Natural killer cell (primary cell): ENCODE data around the gene TNIK. TPM values are rescaled to one million over a fixed set of nuclear protein-coding genes. Genes with fewer than 3 reads are reported as not detected.

ENCODE experiments used
- ATAC-seq, 3 donors: fragments of 150-1000 bp in 2 of 3; fragments of 200-7000 bp in 1 of 3; cut with Tn5 transposase; 1 replicate in 1 of 3; 2 replicates in 2 of 3; pipeline ENCODE4 v1.10.0; 2021; ENCODE audit warnings: mild to moderate bottlenecking in 2 of 3, moderate library complexity in 2 of 3
- DNase-seq, 2 donors: peaks; one replicate each; pipeline versions ENCODE4 v3.0.0 to v3.0.0-alpha.2; 2013 to 2021; ENCODE audit warnings: mixed read lengths in 1 of 2
- H3K27ac ChIP-seq: one replicate; pipeline ENCODE4 v1.5.1; 2013; ENCODE audit warnings: mild to moderate bottlenecking, low read length
- H3K27me3 ChIP-seq: one replicate; pipeline ENCODE4 v1.6.1; 2013; ENCODE audit warnings: low read length; ENCODE audit not compliant: control insufficient read depth, insufficient read depth
- H3K36me3 ChIP-seq: one replicate; pipeline ENCODE4 v1.6.1; 2013; ENCODE audit warnings: low read length; ENCODE audit not compliant: control insufficient read depth, insufficient read depth
- H3K4me1 ChIP-seq: one replicate; pipeline ENCODE4 v1.6.1; 2013; ENCODE audit warnings: low read length; ENCODE audit not compliant: control insufficient read depth, insufficient read depth
- H3K4me3 ChIP-seq: one replicate; pipeline ENCODE4 v1.5.1; 2013; ENCODE audit warnings: low read length
- H3K9me3 ChIP-seq: one replicate; pipeline ENCODE4 v1.6.1; 2013; ENCODE audit warnings: low read length; ENCODE audit not compliant: control insufficient read depth, insufficient read depth
- H3K27ac Mint-ChIP-seq, 2 donors: one replicate each; pipeline ENCODE4 v1.8.0; 2022; ENCODE audit warnings: mild to moderate bottlenecking in 2 of 2, mixed read lengths in 2 of 2, moderate library complexity in 1 of 2
- H3K27me3 Mint-ChIP-seq, 2 donors: one replicate each; pipeline ENCODE4 v1.8.0; 2022; ENCODE audit warnings: low read depth in 2 of 2, mixed read lengths in 2 of 2
- H3K36me3 Mint-ChIP-seq: one replicate; pipeline ENCODE4 v1.8.0; 2022; ENCODE audit warnings: mixed read lengths
- H3K4me1 Mint-ChIP-seq, 2 donors: one replicate each; pipeline ENCODE4 v1.8.0; 2022; ENCODE audit warnings: mixed read lengths in 2 of 2
- H3K4me3 Mint-ChIP-seq: one replicate; pipeline ENCODE4 v1.8.0; 2022; ENCODE audit warnings: mild to moderate bottlenecking, moderate library complexity, mixed read lengths
- H3K9me3 Mint-ChIP-seq, 2 donors: one replicate each; pipeline ENCODE4 v1.8.0; 2022; ENCODE audit warnings: mixed read lengths in 2 of 2
- WGBS: methylation state at CpG from one replicate; pipeline ENCODE4 v1.1.7; 2013; ENCODE audit warnings: missing lambda C conversion rate; ENCODE audit not compliant: insufficient coverage; 5-methylcytosine and 5-hydroxymethylcytosine counted together
- intact Hi-C: fragments of 100-400 bp; cut with micrococcal nuclease; formaldehyde crosslinking; loops from one replicate; pipeline ENCODE4 v1.14.2; 2022
- total RNA-seq, 4 donors: library from RNA; stranded (reverse); fragments of 120-200 nt in 1 of 4; gene quantifications; one replicate each; pipeline versions ENCODE4 v1.2.3 to v1.2.4, GENCODE V29; 2013 to 2022
- TF ChIP-seq, protein P1 (sequence below): fragments of 200-600 bp; IDR thresholded peaks from one replicate; pipeline ENCODE4 v1.8.0; 2022; ENCODE audit warnings: antibody characterized with exemption

TNIK gene
- total RNA-seq, 3 donors from 2014 or later (not counting 1 experiment from before 2014, with no cell fraction given): 93.7 to 122 (median 119) TPM

DNA sequence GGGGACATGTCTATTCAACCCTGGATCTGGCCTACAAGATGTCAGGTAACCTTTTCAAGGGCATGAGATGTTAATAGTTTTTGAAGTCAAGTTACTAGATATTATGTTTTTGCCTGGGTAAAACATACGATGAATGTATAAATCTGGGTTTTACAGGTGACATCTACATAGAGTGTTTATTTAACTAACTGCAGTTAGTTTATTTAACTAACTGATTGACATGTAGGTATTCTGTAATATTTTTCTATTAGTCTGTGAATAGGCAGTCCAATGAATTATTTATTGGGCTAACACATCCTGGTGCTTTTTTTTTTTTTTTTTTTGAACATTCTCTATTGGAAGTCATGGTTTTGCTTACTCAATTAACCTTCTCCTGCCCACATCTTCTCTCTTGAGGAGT is 38.7 kb upstream of the TNIK start:
- intact Hi-C loops: no loop called here
- DNase-seq: no peak
- ATAC-seq: no peak
- Histone ChIP-seq H3K27ac (no peak overlapping the region), H3K36me3 (no peaks in the 10 kb centered on the region), H3K4me3 (no peak overlapping the region), H3K27me3 (no peaks in the 10 kb centered on the region), H3K4me1 (peaks cover 11% of the 10 kb centered on the region), H3K9me3 (peaks cover 3% of the 10 kb centered on the region)
- 100% methylated on average over 1 of the region's 1 CpG for WGBS
- Mint-ChIP-seq H3K27me3 (no peaks in the 10 kb centered on the region), H3K27ac (no peak overlapping the region), H3K9me3 (no peaks in the 10 kb centered on the region), H3K4me3 (no peak overlapping the region), H3K4me1 (peaks cover 13 to 20% of the 10 kb centered on the region in 2 donors), H3K36me3 (no peaks in the 10 kb centered on the region)
- TF ChIP-seq, protein P1, sequence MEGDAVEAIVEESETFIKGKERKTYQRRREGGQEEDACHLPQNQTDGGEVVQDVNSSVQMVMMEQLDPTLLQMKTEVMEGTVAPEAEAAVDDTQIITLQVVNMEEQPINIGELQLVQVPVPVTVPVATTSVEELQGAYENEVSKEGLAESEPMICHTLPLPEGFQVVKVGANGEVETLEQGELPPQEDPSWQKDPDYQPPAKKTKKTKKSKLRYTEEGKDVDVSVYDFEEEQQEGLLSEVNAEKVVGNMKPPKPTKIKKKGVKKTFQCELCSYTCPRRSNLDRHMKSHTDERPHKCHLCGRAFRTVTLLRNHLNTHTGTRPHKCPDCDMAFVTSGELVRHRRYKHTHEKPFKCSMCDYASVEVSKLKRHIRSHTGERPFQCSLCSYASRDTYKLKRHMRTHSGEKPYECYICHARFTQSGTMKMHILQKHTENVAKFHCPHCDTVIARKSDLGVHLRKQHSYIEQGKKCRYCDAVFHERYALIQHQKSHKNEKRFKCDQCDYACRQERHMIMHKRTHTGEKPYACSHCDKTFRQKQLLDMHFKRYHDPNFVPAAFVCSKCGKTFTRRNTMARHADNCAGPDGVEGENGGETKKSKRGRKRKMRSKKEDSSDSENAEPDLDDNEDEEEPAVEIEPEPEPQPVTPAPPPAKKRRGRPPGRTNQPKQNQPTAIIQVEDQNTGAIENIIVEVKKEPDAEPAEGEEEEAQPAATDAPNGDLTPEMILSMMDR: no peak

DNA sequence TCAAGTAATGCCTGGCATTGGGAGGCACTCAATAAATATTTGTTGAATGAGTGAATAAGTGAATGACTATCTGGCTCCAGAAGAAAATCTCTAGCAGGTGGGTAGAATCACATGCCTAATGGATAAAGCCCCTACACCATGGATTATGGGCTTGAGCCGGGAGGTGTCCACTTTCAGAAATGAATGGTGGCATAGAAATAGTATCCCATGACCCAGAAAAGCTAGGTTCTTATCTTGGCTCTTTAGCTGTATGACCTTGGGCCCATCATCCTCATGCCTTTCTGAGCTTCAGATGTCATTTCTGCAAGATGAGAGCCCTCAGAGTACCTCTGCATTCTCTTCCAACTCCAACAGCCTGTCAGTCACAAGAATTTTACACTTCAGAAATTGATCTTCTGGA is 37.3 kb upstream of the TNIK start:
- Histone ChIP-seq H3K4me1 (peaks cover 17% of the 10 kb centered on the region), H3K4me3 (no peak overlapping the region), H3K9me3 (peaks cover 4% of the 10 kb centered on the region), H3K27ac (no peak overlapping the region), H3K27me3 (no peaks in the 10 kb centered on the region), H3K36me3 (no peaks in the 10 kb centered on the region)
- no peaks in the 10 kb centered on the region for H3K36me3 Mint-ChIP-seq
- H3K4me3 Mint-ChIP-seq: no peak overlapping the region
- H3K27me3 Mint-ChIP-seq: no peaks in the 10 kb centered on the region
- 100% methylated on average over 1 of the region's 1 CpG for WGBS
- intact Hi-C loops: no loop called here
- TF ChIP-seq, protein P1: no peak
- no peak for DNase-seq
- no peak for ATAC-seq
- H3K9me3 Mint-ChIP-seq: no peaks in the 10 kb centered on the region
- H3K4me1 Mint-ChIP-seq: peaks cover 16 to 28% of the 10 kb centered on the region in 2 donors
- no peak overlapping the region for H3K27ac Mint-ChIP-seq

DNA sequence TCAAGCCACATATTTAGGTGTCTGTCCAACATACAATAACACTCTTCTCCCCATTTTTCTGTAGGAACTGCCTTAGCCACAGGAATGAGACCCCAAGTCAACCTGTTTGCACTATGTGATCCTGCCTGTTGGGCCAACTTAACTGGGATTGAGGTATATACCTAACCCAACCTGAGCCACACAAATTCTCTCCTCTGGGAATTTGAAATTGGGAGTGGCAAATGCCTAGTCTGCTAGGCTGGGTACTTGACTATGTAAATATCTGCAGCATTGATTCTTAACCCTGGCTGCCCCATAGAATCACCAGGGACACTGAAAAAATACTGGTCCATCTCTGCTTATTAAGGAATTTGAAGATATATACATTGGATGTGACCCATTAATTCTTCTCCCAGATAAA is 35.2 kb upstream of the TNIK start:
- Mint-ChIP-seq H3K27ac (peak overlapping the region; percentile 78 to 80), H3K9me3 (no peaks in the 10 kb centered on the region), H3K36me3 (no peaks in the 10 kb centered on the region), H3K4me1 (peaks cover 26 to 44% of the 10 kb centered on the region in 2 donors), H3K4me3 (no peak overlapping the region), H3K27me3 (no peaks in the 10 kb centered on the region)
- TF ChIP-seq, protein P1: no peak
- DNase-seq (no peak), ATAC-seq (no peak)
- Histone ChIP-seq H3K27ac (no peak overlapping the region), H3K4me1 (peaks cover 23% of the 10 kb centered on the region), H3K27me3 (no peaks in the 10 kb centered on the region), H3K9me3 (peaks cover 4% of the 10 kb centered on the region), H3K4me3 (no peak overlapping the region), H3K36me3 (no peaks in the 10 kb centered on the region)
- intact Hi-C loops: no loop called here

DNA sequence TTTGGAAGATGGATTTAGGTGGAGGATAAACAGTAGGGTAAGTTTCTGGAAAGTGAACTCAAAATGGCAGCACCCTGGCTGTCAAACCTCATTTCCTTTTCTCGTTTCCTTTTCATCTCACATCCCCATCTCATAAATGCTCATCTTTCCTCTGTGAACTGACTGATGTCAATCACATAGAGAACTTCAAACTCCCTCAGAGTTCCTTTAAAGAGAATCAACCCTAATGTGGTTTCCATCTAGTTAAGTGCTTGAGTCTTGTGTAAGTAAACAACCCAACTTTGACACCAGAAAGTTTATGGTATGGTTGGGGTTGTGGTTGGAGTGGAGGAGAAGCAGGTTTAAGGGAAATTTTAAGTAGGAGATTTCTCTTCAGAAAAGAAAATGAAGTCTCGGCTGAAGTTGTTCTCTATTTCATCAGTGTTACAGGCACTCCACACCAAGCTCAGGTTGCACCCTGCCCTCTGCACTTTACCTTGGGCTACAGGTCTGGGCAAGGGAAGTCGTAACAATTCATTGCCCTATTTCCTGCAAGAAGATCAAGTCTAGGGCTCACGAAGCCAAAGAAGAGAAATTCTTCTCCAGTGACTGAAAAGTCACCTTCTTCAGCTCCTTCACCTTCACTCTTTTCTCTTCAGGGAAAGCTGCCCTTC is 34.4 kb upstream of the TNIK start:
- TF ChIP-seq, protein P1: no peak
- peak overlapping the region; percentile 73 for H3K27ac ChIP-seq
- Mint-ChIP-seq H3K9me3 (no peaks in the 10 kb centered on the region), H3K36me3 (no peaks in the 10 kb centered on the region), H3K27me3 (no peaks in the 10 kb centered on the region), H3K27ac (peak overlapping the region; percentile 78 to 80), H3K4me1 (peaks cover 26 to 44% of the 10 kb centered on the region in 2 donors), H3K4me3 (peak overlapping the region; percentile 33)
- H3K27me3 ChIP-seq: no peaks in the 10 kb centered on the region
- ATAC-seq: peak; percentile 55 to 76 (median 59)
- H3K4me3 ChIP-seq: no peak overlapping the region
- no peaks in the 10 kb centered on the region for H3K36me3 ChIP-seq
- peaks cover 4% of the 10 kb centered on the region for H3K9me3 ChIP-seq
- 27% methylated on average over 4 of the region's 4 CpGs for WGBS
- intact Hi-C loops: no loop called here
- peak in 1 of 2 donors; percentile 71 for DNase-seq
- H3K4me1 ChIP-seq: peaks cover 23% of the 10 kb centered on the region
